ENCODE measurements around the gene DHRSX.
"Not testable (repeated sequence)": the region's sequence is repeated elsewhere in the genome, so short reads cannot be mapped to it uniquely, and the experiment has no call there.

DHRSX gene

DNA sequence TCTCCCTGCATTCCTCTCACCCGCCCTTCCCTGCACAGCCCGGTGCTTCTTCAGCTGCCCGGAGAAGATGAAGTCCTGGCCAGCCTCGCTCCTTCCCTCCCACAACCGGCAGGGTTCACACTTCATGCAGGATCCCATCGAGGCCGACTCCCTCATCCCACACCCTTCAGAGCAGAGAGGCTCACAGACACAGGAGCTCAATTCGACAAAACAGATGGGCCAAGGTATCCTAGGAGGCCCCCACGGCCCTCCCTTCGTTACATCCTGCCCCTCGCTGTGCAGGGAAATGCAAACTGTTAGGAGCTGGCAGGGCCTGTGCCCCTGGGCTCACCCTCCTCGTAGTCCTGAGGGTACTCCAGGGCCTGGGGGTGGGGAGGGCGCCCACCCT, 238.1 kb downstream of the DHRSX start:
- DNase-seq (ENCODE audit: low read depth) = no peak

DNA sequence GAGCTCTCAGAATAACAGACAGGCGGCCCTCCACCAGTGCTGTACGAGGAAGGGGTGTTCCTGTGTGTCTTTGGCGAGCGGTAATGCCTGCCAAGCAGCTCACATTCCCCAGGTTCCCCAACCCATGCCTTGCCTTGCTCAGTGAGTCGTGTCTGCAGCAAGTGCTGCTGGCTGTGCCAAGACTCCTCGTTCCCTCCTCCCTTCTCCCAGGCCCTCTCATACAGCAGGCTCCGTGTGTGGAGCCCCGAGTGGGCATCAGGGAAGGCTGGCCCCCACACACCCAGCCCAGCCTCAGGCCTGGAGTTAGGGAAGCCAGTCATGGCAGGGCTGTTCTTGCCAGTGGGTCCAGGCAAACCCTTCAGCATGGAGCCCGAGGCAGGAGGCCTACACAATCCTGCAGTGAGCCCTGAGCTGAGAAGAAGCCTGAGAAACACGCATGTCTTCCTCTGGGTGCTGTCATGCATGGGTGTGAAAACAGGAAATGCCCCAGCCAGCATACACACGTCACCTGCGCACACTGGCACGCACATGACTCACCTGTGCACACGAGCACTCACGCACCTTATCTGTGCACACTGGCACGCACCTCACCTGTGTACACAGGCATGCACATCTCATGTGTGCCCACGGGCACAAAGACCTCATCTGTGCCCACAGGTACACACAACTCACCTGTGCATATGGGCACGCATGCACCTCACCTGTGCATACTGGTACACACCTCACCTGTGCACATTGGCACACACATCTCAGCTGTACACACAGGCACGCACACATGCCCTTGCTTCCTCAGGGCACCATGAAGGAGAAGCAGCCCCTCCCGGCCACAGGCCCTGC, 238.7 kb downstream of the DHRSX start:
- DNase-seq (ENCODE audit: low read depth) = no peak

DNA sequence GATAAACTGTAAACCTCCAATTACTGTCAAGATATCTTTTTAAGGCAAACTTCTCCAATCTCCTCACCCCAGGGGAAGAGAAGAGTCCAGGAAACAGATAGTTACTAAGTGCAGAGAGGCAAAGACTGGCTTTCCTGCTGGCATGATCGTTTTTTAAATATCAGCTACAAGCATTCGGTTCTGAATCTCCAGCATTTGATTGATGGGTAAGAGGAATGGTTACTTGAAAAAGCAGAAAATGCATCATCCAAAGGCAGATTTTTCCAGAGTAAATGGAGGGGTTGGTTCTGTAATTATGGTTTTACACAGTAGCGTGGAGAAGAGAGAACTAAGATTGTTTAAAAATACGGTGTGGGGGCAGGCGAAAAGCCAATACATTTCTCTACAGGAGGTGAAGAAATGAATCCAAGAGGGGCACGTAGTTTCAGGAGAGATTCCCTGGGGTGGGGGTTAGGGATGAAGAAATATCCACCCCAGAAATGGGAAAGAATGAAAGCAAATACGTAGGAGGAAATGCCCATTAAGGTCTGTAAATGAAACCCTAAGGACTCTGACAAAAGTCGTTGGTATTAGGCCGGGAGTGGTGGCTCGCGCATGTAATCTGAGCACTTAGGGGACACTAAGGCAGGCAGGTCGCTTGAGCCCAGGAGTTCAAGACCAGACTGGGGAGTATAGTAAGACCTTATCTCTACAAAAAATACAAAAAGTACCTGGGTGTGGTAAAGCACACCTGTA, 248.3 kb downstream of the DHRSX start:
- no peak for DNase-seq (ENCODE audit: low read depth)

- no peak for DNase-seq (ENCODE audit: low read depth)
Observed at GRCh38 chrX:2251211-2251610, 249.6 kb downstream of the DHRSX start.

- DNase-seq (ENCODE audit: low read depth) = no peak
Observed at GRCh38 chrX:2243913-2244460, 256.8 kb downstream of the DHRSX start.

DNA sequence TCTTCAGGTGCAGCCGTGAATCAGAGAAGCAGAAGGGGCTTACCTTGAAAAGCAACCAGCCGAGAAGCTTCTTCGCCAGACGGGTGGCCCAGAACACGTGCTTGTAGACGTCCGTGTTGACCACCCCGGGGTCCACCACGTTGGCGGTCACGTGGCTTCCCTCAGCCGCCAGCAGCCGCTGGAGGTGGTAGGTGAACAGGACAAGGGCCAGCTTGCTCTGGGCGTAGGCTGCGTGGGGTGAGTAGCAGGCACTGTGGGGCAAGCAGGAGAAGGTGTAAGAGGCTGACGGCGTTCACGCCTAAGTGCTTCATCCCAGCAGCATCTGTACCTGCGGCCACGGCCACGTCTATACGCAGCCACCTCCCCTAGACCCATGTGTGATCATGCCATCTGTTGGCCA, 257.8 kb downstream of the DHRSX start:
- DNase-seq (ENCODE audit: low read depth) = no peak

GRCh38 chrX:2242326-2242725, 258.4 kb downstream of the DHRSX start:
- DNase-seq (ENCODE audit: low read depth) = no peak

- DNase-seq (ENCODE audit: low read depth) = not testable (repeated sequence)
Observed at GRCh38 chrX:2241496-2241895, 259.3 kb downstream of the DHRSX start.

DNA sequence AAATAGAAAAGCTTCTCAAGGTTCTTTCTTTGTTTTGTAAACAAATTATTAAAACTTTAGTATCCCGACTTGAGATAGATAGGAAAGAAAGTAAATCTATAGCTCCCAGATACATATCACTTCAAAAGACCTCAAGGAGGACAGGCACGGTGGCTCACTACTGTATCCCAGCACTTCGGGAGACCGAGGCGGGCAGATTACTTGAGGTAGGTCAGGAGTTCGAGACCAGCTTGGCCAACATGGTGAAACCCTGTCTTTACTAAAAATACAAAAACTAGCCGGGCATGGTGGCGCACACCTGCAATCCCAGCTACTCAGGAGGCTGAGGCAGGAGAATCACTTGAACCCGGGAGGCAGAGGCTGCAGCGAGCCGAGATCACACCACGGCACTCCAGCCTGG, 260.0 kb downstream of the DHRSX start:
- DNase-seq (ENCODE audit: low read depth) = not testable (repeated sequence)

- no peak for DNase-seq (ENCODE audit: low read depth)
Observed at GRCh38 chrX:2237976-2238375, 262.8 kb downstream of the DHRSX start.

GRCh38 chrX:2231570-2232192, 269.1 kb downstream of the DHRSX start:
- no peak for DNase-seq (ENCODE audit: low read depth)

DNA sequence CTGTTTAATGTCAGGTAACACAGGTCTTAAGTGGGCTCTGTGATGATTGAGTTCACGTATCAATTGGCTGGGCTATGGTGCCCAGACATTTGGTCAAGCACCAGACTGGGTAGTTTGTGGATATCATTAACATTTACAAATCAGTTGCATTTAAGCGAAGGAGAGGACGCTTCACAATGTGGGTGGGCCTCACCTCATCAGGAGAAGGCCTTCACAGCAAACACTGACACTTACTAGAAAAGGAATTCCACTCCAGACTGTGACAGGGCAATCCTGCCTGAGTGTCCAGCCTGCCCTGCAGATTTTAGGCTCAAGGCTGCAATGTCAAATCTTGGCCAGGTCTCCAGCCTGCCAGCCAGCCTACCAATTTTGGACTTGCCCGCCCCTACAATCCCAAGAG, 270.3 kb downstream of the DHRSX start:
- no peak for DNase-seq (ENCODE audit: low read depth)

DNA sequence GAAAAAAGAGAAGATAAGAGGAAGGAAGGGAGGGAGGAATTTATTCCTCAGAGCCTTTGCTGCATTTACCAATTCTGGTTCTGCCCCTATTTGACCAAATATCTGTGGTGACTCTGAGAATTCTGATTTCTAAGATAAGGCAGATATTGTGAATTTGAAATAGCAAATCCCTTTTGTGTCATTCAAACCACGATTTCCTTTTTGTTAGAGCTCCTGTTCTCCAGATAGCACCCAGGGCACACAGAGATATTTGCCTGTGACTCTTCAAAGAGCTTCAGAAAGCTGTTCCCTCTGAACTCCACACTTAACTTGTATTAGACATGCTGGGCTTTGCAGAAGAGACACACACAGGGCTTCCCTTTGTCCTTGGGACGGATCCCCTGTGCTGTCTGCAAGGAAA, 272.2 kb downstream of the DHRSX start:
- no peak for DNase-seq (ENCODE audit: low read depth)

- DNase-seq (ENCODE audit: low read depth) = no peak
Observed at GRCh38 chrX:2226906-2227656, 273.7 kb downstream of the DHRSX start.

DNA sequence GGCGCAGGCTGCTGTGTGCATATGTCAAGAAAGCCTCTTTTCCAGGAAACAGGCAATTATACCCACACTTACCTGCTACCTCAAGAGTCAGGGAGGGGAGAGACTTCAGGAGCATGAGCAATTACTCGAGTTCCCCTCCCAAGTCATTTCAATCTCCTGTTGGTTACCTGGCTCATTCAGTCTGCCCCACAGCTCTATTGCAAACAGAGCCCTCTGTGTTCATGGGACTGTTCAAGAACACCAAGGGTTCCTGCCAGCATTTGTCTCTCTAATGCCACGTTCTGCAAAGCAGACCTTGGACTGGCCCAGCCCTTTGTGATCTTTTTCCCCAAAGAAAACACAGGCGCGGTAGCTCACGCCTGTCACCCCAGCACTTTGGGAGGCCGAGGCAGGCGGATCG, 274.6 kb downstream of the DHRSX start:
- no peak for DNase-seq (ENCODE audit: low read depth)

DNA sequence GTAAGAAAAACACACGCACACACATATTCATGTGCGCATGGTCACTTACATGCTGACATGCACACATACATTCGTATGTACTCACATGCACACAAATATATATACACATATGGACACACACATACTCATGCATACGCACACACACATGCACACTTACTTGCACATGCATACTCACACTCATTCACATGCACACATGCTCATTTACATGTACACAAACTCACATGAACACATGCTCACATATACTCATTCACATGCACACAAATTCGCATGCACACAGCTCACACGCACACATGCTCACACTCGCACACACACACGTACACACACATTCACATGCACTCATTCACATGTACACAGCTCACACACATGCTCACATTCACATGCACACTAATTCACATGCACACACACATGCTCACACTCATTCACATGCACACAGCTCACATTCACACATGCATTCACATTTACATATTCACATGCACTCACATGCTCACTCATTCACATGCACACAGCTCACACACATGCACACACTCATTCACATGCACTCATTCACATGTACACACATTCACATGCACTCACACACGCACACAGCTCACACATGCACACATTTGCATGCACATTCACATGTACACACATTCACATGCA, 276.1 kb downstream of the DHRSX start:
- DNase-seq (ENCODE audit: low read depth) = no peak

- DNase-seq (ENCODE audit: low read depth) = no peak
Observed at GRCh38 chrX:2224161-2224560, 276.6 kb downstream of the DHRSX start.

GRCh38 chrX:2220829-2221567, 279.8 kb downstream of the DHRSX start:
- DNase-seq (ENCODE audit: low read depth) = no peak

DNA sequence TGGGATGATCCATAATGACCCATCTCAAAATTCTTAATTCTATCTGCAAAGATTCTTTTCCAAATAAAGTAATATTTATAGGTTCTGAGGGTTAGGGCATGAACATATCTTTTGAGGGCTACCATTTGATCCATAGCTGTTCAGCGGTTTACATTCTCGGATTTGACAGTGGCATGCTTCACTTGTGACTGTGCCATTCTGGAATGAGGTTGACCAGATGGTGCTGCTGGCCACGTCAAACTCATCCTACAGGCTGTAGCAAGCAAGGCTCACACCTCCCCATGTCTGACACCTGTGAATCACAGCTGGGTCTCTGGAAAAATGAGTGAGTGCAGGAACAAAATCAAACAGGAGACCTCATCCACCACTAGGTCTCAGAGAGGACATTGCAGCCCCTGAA, 280.5 kb downstream of the DHRSX start:
- no peak for DNase-seq (ENCODE audit: low read depth)

GRCh38 chrX:2214138-2214823, 286.5 kb downstream of the DHRSX start:
- DNase-seq (ENCODE audit: low read depth) = not testable (repeated sequence)
